ENCODE data around the gene GALM.

- peak; percentile 30 for TF ChIP-seq POLR2A (IDR thresholded peaks at IDR 0.05; ENCODE audit: low read depth, low read length)
- TF ChIP-seq CTCF (IDR thresholded peaks at IDR 0.05; ENCODE audit: extremely low read depth in 1 of 2, insufficient read depth in 1 of 2, low read depth in 1 of 2, low read length in 2 of 2), result no peak
- peak; percentile 28 for TF ChIP-seq POLR2AphosphoS5 (IDR thresholded peaks at IDR 0.05; ENCODE audit: insufficient read depth, low read depth, low read length)
- TF ChIP-seq GATA2 (IDR thresholded peaks at IDR 0.05; ENCODE audit: insufficient read depth, insufficient read length, low read depth, low read length), result no peak
- no peak for TF ChIP-seq FOS (IDR thresholded peaks at IDR 0.05; ENCODE audit: borderline replicate concordance, insufficient read depth, low read length)
These were observed 77.1 kb downstream of the GALM start for GRCh38 chr2:38742797-38743559.

Measured in endothelial cell of umbilical vein (primary cell).